Right cardiac atrium (tissue), 5 donors: ENCODE results near the gene MICAL2. TPM values are rescaled to one million over a fixed set of nuclear protein-coding genes. Genes with fewer than 3 reads are reported as not detected.

Experiments
- ATAC-seq, 2 donors: fragments of 200-7000 bp; cut with Tn5 transposase; one replicate each; pipeline versions ENCODE4 v1.8.0 to v1.9.1; 2020; ENCODE audit warnings: moderate library complexity in 2 of 2, mild to moderate bottlenecking in 1 of 2
- DNase-seq, 3 donors: peaks; one replicate each; pipeline ENCODE4 v3.0.0-alpha.2; 2020
- H3K27ac ChIP-seq: one replicate; pipeline ENCODE4 v1.5.1; 2013; ENCODE audit warnings: mild to moderate bottlenecking, low read length, control low read depth, moderate library complexity
- H3K27me3 ChIP-seq: one replicate; pipeline ENCODE4 v1.6.1; 2013; ENCODE audit not compliant: control insufficient read depth, insufficient read depth
- H3K4me1 ChIP-seq: one replicate; pipeline ENCODE4 v1.6.1; 2013; ENCODE audit warnings: low read length; ENCODE audit not compliant: control insufficient read depth, insufficient read depth
- H3K4me3 ChIP-seq: one replicate; pipeline ENCODE4 v1.5.1; 2013; ENCODE audit warnings: low read length, control low read depth
- H3K9me3 ChIP-seq: one replicate; pipeline ENCODE4 v1.6.1; 2013; ENCODE audit warnings: low read length; ENCODE audit not compliant: control insufficient read depth
- WGBS: extraction: QIAGEN DNeasy Blood & Tissue Kit; methylation state at CpG from one replicate; pipeline ENCODE4 v1.1.7; 2013; 5-methylcytosine and 5-hydroxymethylcytosine counted together
- intact Hi-C, 4 donors: fragments of 100-400 bp; cut with DNase I; formaldehyde crosslinking; loops; one replicate each; pipeline versions ENCODE4 v1.11.0 to v1.14.0; 2022 to 2023
- polyA plus RNA-seq: library from polyadenylated mRNA; stranded (reverse); fragments of 200-250 nt; gene quantifications from one replicate; pipeline ENCODE4 v1.2.3, GENCODE V29; 2013
- total RNA-seq, 4 donors: library from RNA; stranded (reverse); fragmentation: NEBNext Ultra II Directional; extraction: Animal tissue kit (Norgen Biotek cat#: 25700); gene quantifications; one replicate each; pipeline ENCODE4 v1.2.1, GENCODE V29; 2021
- donor health status: healthy with polysubstance abuse.
- donor health status: DM: no; HTN: yes; CAD: no.
- donor health status: DM: no; HTN: no; CAD: no.
- donor health status: DM: no; HTN: yes; CAD: no; lungs with severe emphysema.
- donor health status: DM: yes; HTN: yes; CAD: no.

Gene MICAL2
- total and polyA plus RNA-seq, 5 donors, result 62.9 to 115 (median 92.3) TPM

DNA sequence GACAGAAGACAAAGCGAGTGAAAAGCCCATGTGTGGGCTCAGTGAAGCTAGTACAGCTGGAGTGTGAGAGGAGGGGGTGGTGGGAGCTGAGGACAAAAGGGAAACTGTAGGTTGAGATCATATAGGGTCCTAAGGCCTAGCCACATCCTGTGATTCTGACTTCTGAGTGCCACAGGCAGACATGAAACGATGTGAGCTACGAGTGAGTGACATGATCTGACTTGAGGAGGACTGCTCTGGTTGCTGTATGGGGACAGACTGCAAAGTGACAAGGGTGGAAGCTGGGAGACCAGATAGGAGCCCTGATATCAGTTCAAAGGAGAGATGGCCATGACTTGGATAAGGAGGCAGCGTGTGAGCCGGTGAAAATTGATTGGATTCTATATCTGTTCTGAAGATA lies 85.4 kb downstream of the MICAL2 start:
- 79% methylated on average over 5 of the region's 5 CpGs for WGBS
- Histone ChIP-seq H3K4me3 (no peak overlapping the region), H3K27ac (no peak overlapping the region)

DNA sequence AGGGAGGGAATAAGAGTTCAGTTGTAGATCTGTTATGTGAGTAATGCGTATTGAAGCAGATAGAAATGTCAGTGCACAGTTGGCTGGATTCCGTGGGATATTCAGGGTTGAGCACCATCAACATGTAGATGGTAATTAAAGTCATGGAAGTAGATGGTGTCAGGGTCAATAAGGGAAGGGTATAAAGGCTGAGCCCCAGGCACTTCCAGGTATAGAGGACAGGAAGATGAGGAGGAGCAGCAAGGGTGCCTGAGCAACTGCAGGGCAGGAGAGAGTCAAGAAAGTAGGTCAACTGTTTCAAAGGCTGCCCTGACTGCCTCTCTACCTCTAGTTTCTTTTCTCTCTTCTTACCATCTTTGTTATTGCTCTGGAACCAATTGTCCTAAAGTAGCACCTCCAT lies 85.9 kb downstream of the MICAL2 start:
- H3K27ac ChIP-seq, result no peak overlapping the region
- peaks cover 26% of the 10 kb centered on the region for H3K4me1 ChIP-seq
- DNase-seq (no peak), ATAC-seq (no peak)
- H3K9me3 ChIP-seq, result no peaks in the 10 kb centered on the region
- intact Hi-C loops, result no loop called here
- 89% methylated on average over 2 of the region's 2 CpGs for WGBS
- H3K4me3 ChIP-seq, result no peak overlapping the region
- no peaks in the 10 kb centered on the region for H3K27me3 ChIP-seq

More for the DNA sequence above, 85.4 kb downstream of the MICAL2 start:
- intact Hi-C loops, result no loop called here
- DNase-seq (no peak), ATAC-seq (no peak)
- Histone ChIP-seq H3K27me3 (no peaks in the 10 kb centered on the region), H3K4me1 (peaks cover 25% of the 10 kb centered on the region), H3K9me3 (no peaks in the 10 kb centered on the region)

DNA sequence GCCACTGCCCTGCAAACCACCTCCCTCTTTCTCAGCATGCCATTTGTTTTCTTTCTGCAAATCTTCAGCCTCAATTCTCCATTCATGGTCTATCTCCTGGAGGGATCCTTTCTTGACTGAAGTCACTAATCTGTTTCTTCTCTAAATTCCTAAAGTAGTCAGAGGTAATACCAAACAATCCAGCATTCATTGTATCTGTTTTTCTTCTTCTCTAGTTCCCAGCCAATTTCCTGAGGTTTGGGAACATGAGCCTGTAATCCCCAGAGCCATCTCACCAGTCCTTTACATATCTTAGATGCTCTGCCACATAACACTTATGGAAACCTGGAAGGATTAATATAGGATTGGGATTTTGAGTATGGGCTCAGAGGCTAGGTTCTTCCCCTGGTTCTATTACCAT lies 86.5 kb downstream of the MICAL2 start:
- ATAC-seq (no peak), DNase-seq (no peak)
- H3K4me1 ChIP-seq, result peaks cover 26% of the 10 kb centered on the region
- no peaks in the 10 kb centered on the region for H3K27me3 ChIP-seq
- H3K4me3 ChIP-seq, result no peak overlapping the region
- intact Hi-C loops, result no loop called here
- H3K27ac ChIP-seq, result no peak overlapping the region
- no peaks in the 10 kb centered on the region for H3K9me3 ChIP-seq

DNA sequence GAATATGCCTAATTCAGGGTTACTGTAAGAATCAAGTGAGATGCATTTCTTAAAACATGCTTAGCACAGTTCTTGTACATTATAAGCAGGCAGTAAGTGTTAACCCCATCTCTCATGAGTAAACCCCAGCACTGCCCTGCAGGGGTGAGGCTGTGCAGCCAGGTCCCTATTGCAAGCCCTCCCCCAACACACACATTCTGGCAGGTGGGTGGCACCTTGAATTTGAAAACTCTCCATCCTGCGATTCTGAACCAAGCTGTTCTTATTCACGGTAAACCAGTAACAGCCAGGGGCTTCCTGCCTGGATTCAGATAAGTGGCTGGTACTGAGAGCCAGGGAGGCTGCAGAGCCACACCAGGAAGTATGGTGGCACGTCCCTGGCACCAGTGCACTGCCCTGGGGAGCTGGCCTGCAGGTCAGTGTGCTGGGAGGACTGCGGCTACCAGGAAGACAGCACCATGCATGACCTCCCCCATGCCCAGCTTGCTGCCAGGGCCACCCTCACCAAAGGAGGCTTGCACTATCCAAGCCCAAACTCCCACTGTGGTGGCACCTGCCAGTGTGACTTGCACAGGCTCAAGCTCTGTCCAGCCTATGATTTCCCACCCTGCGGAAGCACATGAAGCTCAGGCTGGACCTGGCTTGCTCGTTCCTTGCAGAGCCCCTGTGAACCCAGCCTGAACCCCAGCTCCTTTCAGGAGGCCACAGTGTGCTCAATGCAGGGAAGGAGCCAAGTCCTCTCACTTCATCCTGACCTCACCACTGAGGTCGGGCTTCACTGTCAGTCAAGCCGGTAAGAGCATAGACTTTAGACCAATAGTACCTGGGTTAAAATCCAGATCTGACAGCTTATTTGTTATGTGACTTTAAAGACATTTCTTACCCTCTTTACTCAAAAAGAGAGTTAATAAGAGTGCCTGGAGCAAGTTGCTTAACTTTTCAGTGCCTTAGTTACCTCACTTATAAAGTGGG lies 88.1 kb downstream of the MICAL2 start:
- H3K4me3 ChIP-seq, result no peak overlapping the region
- intact Hi-C loops, result no loop called here
- H3K27me3 ChIP-seq, result no peaks in the 10 kb centered on the region
- no peak for ATAC-seq
- H3K4me1 ChIP-seq, result peaks cover 22% of the 10 kb centered on the region
- 69% methylated on average over 8 of the region's 8 CpGs for WGBS
- peak in 1 of 3 donors; percentile 43 for DNase-seq
- H3K27ac ChIP-seq, result peak overlapping the region; percentile 2
- H3K9me3 ChIP-seq, result no peaks in the 10 kb centered on the region

DNA sequence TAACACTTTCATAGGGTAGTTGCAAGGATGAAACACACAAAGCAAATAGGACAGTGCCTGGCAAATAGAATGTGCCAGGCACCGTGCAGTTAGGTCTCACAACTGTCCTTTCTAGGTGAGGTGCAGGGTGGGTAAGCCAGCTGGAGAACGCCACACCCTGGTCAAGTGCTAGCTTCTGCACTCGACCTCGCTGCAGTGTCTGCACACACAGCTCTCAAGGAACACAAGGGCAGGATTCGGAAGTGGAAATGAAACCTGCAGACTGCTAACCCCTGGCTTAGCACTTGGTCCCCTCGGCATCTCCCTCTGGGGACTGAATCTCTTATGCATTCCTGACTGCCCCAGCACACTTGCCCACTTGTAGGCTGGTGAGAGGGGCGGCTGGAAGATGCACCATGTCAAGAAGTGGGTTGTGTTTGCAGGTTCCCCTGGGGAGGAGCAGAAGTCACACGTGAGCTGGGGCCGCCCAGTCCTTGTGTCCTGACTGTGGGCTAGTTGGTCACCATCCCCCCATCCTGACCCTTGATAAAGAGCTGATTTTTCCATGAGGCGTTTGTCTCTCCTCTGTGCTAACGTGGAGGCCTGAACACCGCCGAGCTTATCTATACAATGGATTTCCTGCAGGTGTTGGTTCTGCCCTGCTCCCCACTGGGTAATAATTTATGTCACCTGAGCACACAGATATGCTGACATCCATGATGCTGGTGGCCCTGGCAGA lies 89.0 kb downstream of the MICAL2 start:
- Histone ChIP-seq H3K4me1 (peaks cover 21% of the 10 kb centered on the region), H3K9me3 (no peaks in the 10 kb centered on the region), H3K27ac (peak overlapping the region; percentile 96), H3K4me3 (no peak overlapping the region), H3K27me3 (no peaks in the 10 kb centered on the region)
- no peak for DNase-seq
- 66% methylated on average over 13 of the region's 13 CpGs for WGBS
- intact Hi-C loops, result no loop called here
- peak in 1 of 2 donors; percentile 12 for ATAC-seq

DNA sequence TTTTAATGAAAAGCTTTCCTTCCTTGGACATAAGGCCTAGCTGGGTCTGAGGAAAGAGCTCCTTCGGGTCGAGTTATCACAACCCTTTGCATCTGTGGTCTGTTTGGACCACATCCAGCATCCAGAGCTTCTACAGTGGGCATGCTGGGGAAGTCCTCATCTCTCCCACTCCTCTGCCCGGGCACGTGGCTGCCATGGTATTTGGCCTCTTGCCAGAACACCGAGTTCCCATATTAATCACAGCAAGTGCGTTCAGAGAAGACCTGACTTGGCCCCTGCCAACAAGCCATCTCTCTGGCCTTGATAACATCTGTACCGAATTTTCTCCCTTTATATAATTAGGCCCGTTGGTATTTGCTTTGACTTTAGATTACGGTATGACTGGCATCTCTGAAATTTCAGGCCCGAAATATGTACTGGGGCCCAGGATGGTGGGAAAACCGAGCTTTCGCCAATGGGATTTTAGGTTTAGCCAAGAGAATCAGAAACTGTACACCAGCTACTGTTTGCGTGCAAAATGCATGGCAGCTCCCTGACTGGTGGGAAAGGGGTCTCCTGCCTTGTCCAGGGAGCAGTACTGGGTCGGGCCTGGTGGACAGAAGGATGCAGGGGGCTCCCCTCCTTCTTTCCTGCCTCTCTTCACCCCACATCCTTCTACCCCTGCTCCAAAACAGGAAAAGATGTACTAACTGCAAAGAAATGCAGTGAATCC lies 90.0 kb downstream of the MICAL2 start:
- no peaks in the 10 kb centered on the region for H3K27me3 ChIP-seq
- H3K27ac ChIP-seq, result peak overlapping the region; percentile 96
- WGBS, result 23% methylated on average over 14 of the region's 14 CpGs
- no peaks in the 10 kb centered on the region for H3K9me3 ChIP-seq
- peaks cover 21% of the 10 kb centered on the region for H3K4me1 ChIP-seq
- H3K4me3 ChIP-seq, result no peak overlapping the region
- intact Hi-C loops, result no loop called here
- DNase-seq (peak; percentile 55 to 84 (median 79)), ATAC-seq (peak; percentile 28 to 39)

GRCh38 chr11:12200991-12201985 lies 90.9 kb downstream of the MICAL2 start:
- DNase-seq (peak; percentile 83 to 92 (median 91)), ATAC-seq (peak; percentile 94 to 96)
- WGBS, result 25% methylated on average over 18 of the region's 18 CpGs
- H3K4me3 ChIP-seq, result no peak overlapping the region
- H3K9me3 ChIP-seq, result no peaks in the 10 kb centered on the region
- intact Hi-C loops, result no loop called here
- no peaks in the 10 kb centered on the region for H3K27me3 ChIP-seq
- H3K27ac ChIP-seq, result peak overlapping the region; percentile 96
- H3K4me1 ChIP-seq, result peaks cover 21% of the 10 kb centered on the region

DNA sequence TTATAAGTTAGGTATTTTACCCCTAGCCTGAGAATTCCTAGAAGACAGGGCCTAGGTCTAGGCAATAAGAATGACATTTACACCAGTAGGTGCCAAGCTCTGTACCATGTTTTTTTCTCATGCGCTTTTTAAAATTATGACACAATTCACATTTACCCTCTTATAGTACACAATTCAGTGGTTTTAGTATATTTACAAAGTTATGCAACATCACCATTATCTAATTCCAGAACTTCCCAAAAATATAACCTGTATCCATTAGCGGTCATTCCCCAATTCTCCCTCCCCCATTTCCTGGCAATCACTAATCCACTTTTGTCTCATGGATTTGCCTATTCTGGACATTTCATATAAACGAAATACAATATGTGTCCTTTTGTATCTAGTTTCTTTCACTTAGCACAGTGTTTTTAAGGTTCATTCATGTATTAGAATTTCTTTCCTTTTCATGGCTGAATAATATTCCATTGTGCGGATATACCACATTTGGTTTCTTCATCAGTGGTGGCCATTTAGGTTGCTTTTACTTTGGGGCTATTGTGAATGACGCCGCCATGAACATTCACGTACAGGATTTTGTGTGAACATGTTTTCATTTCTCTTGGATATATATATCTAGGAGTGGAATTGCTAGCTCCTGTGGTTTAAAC lies 92.4 kb downstream of the MICAL2 start:
- Histone ChIP-seq H3K27me3 (no peaks in the 10 kb centered on the region), H3K4me3 (no peak overlapping the region), H3K27ac (no peak overlapping the region), H3K9me3 (no peaks in the 10 kb centered on the region), H3K4me1 (peaks cover 25% of the 10 kb centered on the region)
- 97% methylated on average over 7 of the region's 7 CpGs for WGBS
- intact Hi-C loops, result no loop called here
- ATAC-seq (no peak), DNase-seq (no peak)

DNA sequence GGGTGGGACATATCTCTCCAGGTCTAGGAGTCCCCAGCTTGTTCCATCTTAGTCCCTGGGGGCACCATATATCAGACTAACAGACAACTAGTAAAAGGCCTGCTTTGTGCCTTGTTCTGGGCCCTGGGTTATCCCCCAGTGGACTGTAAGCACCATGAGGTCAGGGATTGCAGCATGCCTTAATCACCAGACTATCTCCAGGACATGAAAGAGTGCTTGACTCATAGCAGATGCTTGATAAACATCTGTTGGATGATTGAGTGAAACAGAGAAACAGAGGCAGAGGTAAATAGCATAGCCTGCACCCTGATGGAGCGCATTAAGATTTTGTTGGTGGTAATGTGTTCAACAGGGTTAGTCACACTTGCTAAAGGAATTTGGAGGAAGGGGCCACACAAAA lies 94.1 kb downstream of the MICAL2 start:
- Histone ChIP-seq H3K4me1 (peaks cover 20% of the 10 kb centered on the region), H3K27ac (no peak overlapping the region), H3K9me3 (no peaks in the 10 kb centered on the region), H3K27me3 (no peaks in the 10 kb centered on the region), H3K4me3 (no peak overlapping the region)
- intact Hi-C loops, result no loop called here
- WGBS, result 100% methylated on average over 1 of the region's 1 CpG
- ATAC-seq (no peak), DNase-seq (no peak)

- Histone ChIP-seq H3K27ac (no peak overlapping the region), H3K4me1 (peaks cover 14% of the 10 kb centered on the region), H3K4me3 (no peak overlapping the region), H3K27me3 (no peaks in the 10 kb centered on the region), H3K9me3 (no peaks in the 10 kb centered on the region)
- intact Hi-C loops, result no loop called here
- no peak for DNase-seq
- ATAC-seq, result no peak
Observed at GRCh38 chr11:12205330-12205729, 94.9 kb downstream of the MICAL2 start.
